GM12865 (cell line): ENCODE data around the gene DCAF15.
A peak's percentile ranks its signal among the peaks of the same experiment; 100 is the strongest.

Experiments used
- DNase-seq: peaks from one replicate; pipeline ENCODE4 v3.0.0; 2010; ENCODE audit warnings: low read depth
- H3K4me3 ChIP-seq: 2 replicates; pipeline ENCODE4 v1.5.1; 2011; ENCODE audit warnings: mild to moderate bottlenecking, low read depth, low read length, control low read depth
- TF ChIP-seq, protein P1 (sequence below): IDR thresholded peaks from 2 replicates; pipeline ENCODE4 v1.5.1; 2011; ENCODE audit warnings: low read length, control low read depth, low read depth, inconsistent platforms; ENCODE audit not compliant: insufficient read depth; ENCODE audit errors: missing control alignments

DCAF15 gene

GRCh38 chr19:14002571-14003250 is 50.4 kb downstream of the DCAF15 start:
- H3K4me3 ChIP-seq, result peak overlapping the region; percentile 7
- TF ChIP-seq, protein P1, sequence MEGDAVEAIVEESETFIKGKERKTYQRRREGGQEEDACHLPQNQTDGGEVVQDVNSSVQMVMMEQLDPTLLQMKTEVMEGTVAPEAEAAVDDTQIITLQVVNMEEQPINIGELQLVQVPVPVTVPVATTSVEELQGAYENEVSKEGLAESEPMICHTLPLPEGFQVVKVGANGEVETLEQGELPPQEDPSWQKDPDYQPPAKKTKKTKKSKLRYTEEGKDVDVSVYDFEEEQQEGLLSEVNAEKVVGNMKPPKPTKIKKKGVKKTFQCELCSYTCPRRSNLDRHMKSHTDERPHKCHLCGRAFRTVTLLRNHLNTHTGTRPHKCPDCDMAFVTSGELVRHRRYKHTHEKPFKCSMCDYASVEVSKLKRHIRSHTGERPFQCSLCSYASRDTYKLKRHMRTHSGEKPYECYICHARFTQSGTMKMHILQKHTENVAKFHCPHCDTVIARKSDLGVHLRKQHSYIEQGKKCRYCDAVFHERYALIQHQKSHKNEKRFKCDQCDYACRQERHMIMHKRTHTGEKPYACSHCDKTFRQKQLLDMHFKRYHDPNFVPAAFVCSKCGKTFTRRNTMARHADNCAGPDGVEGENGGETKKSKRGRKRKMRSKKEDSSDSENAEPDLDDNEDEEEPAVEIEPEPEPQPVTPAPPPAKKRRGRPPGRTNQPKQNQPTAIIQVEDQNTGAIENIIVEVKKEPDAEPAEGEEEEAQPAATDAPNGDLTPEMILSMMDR, result no peak
- peak; percentile 72 for DNase-seq

GRCh38 chr19:14003251-14004055 is 51.1 kb downstream of the DCAF15 start:
- TF ChIP-seq, protein P1, result no peak
- peak overlapping the region; percentile 7; the same call in 1 of the 2 replicates for H3K4me3 ChIP-seq
- peak; percentile 47 for DNase-seq

- H3K4me3 ChIP-seq, result peak overlapping the region; percentile 79
- DNase-seq, result peak; percentile 55
- TF ChIP-seq, protein P1, result no peak
These were observed 52.5 kb downstream of the DCAF15 start for GRCh38 chr19:14004619-14005348.

GRCh38 chr19:14005349-14006084 is 53.2 kb downstream of the DCAF15 start:
- H3K4me3 ChIP-seq, result peak overlapping the region; percentile 79
- TF ChIP-seq, protein P1, result no peak
- peak; percentile 95 for DNase-seq

DNA sequence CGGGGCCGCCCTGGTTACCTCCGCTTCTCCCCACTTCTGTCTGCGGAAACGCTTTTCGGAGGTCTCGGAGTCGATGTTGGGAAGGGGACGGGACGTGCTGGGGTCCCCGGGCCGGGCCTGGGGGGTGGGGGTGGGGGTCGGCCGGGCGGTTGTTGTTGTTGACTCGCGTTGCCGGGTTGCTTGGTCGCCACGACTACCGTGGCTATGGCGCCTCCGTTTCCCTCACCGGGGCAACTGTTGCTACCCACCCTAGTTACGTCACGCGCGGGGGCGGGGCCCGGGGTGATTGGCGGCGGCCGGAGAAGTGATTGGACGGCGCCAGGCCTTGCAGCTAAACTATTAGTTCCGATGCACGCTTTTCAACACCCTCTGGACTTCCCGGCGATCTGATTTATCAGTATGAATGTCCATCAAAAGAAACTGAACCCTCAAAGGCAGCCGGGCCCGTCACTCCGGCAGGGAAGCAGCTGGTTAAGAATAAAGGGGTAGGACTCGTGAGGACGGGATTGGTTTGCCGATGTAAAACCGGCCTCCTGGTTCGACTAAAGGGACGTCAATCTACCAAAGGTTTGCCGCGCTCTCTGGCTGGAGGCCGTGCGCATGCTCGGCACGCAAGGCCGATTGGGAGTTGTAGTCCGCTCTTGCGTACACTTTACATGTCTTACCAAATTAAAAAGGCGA is 53.9 kb downstream of the DCAF15 start, which contains the start of gene RFX1:
TSS of gene RFX1 (minus strand) at position 236 of the 681 bp plus-strand sequence. CDS start 12,477 bp downstream, outside the sequence.
- DNase-seq, result peak; percentile 100
- TF ChIP-seq, protein P1, result no peak
- peak within 1 kb of the TSS; percentile 79 for H3K4me3 ChIP-seq
